GM18858 (cell line): ENCODE data around the gene KREMEN1.
"Not testable (repeated sequence)": the region's sequence is repeated elsewhere in the genome, so short reads cannot be mapped to it uniquely, and the experiment has no call there.

Source experiments
- ATAC-seq: cut with Tn5 transposase; IDR thresholded peaks from one replicate; pipeline ENCODE4 v1.9.1; 2021; ENCODE audit not compliant: unreplicated experiment

Gene KREMEN1, protein sequence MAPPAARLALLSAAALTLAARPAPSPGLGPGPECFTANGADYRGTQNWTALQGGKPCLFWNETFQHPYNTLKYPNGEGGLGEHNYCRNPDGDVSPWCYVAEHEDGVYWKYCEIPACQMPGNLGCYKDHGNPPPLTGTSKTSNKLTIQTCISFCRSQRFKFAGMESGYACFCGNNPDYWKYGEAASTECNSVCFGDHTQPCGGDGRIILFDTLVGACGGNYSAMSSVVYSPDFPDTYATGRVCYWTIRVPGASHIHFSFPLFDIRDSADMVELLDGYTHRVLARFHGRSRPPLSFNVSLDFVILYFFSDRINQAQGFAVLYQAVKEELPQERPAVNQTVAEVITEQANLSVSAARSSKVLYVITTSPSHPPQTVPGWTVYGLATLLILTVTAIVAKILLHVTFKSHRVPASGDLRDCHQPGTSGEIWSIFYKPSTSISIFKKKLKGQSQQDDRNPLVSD

DNA sequence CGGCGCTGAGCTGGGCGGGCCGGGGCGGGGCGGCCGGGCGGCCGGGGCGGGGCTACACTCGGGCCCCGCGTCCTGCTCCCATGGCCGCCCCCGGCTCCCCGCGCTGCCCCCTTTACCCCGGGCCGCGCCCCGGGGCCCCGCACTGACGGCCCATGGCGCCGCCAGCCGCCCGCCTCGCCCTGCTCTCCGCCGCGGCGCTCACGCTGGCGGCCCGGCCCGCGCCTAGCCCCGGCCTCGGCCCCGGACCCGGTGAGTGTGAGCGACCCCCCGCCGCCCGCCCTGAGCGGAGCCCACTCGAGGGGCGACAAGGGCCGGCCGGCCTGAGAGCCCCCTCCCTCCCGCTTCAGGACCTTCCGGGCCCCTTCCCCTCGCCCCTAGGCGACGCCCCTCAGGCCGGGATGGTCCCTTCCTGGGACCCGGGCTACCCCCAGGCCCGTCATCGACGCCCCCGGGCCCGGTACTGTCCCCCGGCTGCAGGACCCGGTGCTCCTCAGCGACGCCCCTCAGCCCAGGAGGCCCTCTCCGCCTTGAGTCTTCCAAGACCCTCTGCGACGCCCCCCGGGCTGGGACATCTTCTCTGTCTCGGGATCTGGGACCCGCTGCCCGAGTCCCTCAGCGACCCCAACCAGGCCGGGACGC is at the start of gene KREMEN1:
Gene KREMEN1 (plus strand): TSS at position 57 of the 639 bp plus-strand sequence. CDS start 96 bp downstream, at position 153.
- ATAC-seq: no peak

DNA sequence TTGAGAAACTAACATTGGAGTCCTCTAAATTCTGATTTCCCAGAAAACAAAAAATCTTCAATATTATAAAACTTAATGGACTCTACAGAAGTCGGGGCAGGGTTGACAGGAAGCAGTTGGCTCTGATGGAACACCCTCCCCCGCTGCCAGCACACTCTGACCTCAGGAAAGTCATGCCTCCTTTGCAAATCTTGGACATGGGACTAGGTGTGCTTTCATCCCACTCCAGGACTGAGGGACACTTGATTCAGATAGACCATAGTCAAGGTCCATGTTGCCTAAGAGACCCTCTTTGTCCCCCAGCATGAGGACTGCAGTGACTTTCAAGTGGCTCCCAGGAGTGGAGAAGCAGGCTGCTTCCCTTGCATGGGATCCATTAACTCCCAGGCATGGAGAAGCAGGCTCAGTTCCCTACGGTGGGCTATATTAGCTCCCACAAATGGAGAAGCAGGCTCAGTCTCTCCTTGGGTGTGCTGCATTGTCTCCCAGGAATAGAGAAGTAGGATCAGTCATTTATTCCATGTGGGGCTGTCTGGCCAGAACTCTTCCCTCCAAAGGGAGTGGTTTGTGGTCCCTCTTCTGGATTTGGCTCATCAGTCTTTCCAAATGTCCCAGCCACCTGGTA is 49.6 kb upstream of the KREMEN1 start:
- no peak for ATAC-seq

DNA sequence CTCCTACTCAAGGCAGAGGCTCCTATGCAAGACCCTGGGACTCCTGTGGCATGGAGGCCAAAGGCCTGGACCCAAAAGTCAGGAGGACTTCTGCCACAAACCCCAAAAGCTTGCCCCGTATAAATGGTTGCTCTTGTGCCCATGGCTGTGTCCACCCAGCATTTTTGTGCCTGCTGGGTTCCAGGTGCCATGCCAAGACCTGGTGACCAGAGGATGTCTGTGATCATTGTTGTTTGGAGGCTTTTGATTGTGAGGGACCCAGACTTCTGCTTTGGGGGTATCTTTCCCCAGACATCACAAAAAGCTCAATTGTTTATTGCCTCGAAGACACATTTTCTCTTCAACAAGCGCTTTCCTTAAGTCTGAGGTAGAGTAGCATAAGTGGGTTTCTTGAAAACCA is 46.3 kb upstream of the KREMEN1 start:
- no peak for ATAC-seq

DNA sequence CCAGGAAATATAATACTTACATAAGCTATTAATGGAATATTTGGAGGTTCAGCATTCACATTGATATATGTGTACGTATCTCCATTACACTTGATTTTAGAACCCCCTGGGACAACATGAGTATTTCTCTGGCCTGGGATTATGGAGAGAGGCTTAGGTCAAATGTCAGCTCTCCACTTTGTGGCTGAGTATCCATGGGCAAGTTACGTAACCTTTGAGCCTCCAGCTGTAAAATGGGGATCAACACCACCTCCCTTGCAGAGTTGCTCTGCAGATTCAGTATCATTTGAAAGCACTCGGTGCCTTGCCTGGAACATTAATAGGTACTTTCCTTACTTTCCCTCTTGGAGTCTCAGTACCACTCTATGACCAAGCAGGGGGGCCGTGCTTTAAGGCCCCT is 44.4 kb upstream of the KREMEN1 start:
- ATAC-seq: no peak

DNA sequence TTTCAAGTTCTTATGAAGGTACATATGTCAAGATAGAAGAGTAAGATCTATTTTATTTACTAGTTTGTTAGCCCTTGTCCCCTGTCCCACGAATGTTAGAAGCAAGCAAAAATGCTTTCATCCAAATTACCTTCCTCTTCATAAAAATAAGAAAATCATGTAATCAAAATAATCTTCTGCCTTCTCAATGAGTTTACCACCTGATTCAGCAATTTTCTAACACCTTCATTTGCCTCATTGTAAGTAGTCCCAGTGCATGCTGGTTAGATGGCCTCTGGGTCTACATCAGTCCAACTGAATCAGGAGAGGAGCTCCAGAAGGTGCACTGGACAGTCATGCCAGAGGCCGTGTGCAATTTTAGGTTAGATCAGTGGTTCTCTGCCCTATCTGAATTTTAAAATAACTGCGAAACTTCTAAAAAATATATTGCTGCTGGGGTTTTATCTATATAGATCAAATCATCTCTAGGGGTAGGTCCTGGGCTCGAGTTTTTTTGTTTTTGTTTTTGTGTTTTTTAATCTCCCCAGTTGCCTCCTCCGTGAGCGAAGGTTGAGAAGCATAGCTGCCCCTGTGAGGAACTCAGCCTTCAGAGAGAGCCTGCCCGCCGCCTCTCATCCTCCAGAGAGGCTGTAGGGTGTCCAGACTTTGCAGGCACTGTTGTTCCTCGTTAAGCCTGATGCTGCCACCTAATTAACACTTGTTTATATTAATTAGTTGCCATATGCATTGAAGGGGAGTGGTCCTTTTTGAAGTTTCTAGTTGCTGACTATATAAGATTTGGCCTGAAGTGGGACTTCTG is 43.4 kb upstream of the KREMEN1 start:
- ATAC-seq: no peak

DNA sequence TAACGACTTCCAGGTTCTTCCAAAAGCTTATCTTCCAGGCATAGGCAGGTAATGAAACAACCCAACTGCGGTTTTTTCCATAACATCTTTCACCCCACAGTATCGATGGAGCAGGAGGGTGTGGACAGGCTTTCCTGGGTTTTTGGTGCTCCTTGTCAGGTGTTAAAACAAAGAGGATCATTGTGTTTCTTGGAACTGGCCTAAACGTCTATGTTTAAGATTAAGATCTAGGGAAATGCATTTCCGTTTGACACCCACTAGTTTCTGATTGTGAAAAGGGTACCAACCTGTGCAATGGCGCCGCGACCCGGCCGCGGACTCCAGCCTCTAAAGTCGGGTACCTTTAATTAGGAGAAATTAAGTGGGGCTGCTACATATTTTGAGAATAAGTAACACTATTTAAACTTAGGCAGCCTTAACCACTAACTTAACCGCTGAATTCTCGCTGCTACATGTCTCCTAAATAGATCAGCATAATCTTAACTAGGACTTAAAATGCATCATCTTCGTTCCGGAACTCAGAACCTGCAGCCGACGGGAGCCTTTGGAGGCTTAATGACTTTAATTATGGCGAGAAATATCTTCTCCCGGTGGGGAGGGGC is 42.7 kb upstream of the KREMEN1 start:
- no peak for ATAC-seq

DNA sequence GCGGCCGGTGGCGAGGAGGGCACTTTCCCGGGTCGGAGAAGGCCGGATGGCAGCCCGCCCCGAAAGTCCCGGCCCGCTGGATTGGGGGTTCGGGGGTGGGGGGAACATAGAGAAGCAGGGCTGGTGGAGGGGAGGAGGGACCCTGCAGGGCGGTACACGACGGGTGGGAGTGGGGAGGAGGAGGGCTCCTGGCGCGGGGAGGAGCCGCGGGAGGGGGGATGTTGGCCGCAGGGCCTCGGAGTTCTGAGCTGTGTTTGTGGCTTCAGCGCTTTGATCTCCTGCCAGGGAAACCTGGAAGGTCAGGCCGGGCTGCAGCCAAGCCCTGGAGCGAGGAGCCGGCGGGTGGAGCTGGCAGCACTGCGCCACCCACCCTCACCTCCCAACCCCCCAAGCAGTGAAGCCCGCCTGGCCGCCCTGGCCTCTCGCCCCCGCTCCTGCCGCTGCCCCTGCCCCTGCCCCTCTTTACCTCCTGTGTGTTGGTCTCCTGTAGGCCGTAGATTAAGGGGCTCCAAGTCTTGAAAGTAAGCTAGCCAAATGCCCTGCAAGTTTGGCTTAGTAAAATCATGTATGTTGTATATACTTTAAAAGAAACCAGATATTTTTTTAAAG is 42.1 kb upstream of the KREMEN1 start:
- no peak for ATAC-seq

DNA sequence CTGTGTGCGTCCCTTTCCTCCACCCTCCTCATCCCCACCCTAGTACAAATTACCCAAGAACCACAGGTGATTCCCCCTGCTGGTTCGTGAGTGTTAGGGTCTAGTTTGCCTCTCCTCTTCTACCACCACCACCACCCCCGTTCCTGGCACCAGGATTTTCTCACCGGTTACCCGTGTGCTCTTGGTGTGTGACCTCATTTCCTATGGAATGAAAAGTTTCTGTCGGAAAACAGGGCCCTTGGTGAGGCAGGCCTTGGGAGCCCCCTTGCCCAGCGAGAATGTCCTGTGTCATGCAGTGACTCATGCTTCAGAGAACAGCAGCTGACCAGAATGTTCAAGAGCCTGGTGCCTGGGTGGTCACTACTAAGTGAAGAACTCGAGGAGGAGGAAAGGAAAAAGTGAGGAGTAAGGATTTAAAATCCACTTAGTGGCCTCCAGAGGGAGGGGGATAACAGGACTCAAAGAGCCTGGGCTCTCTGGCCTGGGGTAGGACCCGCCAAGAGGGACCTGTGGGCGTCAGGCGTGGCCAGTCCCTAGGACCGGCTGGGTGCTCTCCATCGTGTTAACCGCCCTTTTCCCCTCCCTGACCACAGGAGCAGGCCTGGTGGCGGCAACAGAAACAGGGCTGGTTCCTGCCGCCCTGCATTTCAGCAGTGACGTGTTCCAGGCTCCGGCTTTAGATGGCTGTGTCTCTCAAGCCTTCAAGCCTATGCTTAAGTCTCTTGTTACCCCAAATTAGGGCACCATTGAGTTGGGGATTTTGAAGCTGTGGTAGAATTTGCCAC is 41.4 kb upstream of the KREMEN1 start:
- no peak for ATAC-seq

DNA sequence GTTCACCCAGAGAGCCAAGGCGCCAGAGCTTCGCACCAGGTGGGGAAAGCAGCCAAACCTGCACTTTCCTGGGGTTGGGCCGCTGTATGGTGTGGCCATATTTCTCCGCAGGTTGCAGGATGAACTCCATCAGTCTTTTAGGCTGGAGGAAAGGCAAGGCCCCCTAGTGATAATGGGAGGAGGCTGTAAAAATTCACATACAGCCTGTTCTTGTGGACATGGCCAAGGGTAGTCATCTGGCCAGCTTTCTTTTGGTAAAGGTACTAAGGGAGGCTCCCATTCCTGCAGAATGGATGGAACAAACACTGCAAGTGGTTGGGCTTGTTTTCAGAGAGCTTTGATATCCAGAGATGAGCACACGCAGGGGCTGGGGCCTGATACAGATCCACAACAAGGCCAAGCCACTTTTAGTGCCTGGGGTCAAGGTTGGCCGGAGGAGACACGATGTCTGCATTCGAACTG is 40.8 kb upstream of the KREMEN1 start:
- no peak for ATAC-seq

DNA sequence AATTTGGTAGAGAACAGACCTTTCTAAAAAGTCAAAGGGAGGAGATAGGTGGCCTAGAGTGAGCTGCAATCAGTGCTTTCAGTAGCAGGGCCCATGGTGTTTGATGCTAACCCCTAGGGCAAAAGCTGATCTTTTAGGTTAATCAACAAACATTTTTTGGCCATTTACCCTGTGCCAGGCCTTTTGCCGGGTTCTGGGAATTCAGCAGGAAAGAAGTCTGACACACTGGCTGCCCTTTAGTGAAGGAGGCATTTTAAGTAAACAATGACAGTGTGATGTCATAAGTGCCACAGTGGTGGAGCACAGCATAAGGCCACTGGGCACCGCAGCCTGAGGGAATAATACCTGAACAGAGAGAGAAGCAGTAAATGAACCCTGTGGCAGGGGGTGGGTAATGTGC is 40.3 kb upstream of the KREMEN1 start:
- no peak for ATAC-seq

DNA sequence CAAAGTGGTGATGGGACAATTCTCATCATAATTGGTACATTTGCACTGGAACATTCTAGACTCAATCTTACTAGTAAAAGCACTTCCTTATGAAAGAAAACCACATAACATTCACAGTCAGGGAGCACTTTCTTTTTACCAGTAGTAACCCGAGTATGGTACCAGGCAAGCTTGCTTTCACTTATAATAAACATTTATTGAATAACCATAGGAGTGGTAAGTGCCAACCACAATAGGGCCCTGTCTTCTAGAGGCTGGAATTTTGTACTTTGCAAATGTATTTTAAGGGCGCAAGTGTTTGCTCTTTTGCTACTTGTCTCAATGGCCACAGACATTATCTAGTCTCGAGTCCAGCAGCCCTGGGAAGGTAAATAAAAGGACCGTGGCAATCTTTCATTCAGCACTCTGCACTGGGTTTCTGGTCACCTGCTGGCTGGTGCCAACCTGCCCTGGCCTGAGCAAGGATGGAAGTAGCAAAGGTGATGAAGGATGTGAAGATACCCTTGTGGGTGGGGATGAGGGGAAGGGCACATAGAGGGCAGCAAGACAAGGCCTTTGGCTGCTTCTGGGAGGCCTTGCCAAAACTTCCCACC is 35.4 kb upstream of the KREMEN1 start:
- no peak for ATAC-seq

DNA sequence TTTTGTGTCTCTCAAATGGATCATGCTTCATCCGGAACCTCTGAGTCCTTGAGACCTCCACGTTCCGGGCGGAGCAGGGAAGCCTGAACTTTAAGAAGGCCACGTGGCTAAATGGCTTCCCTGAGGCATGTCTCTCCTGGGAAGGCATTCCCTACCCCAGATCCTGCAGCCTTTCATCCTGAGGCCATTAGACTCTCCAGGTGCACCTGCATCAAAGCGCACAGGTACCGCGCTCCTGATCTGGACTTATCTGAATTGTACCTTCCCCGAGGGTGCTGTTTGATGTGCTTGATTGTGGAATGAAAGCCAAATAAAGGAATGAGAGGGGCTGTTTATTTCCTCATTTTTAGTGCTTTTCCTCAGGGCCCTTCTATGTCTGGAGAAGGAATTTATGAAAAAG is 33.7 kb upstream of the KREMEN1 start:
- no peak for ATAC-seq

DNA sequence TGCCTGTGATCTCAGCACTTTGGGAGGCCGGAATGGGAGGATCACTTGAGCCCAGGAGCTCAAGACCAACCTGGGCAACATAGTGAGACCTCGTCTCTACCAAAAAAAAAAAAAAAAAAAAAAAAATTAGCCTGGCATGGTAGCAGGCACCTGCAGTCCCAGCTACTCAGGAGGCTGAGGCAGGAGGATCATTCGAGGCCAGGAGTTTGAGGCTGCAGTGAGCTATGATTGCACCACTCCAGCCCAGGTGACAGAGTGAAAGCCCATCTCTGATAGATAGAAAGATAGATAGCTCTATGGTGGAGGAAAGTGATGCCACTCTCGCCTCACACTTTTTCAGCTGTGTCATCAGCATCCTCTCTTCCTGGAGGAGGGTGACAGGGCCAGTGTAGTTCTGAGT is 33.2 kb upstream of the KREMEN1 start:
- ATAC-seq: not testable (repeated sequence)

DNA sequence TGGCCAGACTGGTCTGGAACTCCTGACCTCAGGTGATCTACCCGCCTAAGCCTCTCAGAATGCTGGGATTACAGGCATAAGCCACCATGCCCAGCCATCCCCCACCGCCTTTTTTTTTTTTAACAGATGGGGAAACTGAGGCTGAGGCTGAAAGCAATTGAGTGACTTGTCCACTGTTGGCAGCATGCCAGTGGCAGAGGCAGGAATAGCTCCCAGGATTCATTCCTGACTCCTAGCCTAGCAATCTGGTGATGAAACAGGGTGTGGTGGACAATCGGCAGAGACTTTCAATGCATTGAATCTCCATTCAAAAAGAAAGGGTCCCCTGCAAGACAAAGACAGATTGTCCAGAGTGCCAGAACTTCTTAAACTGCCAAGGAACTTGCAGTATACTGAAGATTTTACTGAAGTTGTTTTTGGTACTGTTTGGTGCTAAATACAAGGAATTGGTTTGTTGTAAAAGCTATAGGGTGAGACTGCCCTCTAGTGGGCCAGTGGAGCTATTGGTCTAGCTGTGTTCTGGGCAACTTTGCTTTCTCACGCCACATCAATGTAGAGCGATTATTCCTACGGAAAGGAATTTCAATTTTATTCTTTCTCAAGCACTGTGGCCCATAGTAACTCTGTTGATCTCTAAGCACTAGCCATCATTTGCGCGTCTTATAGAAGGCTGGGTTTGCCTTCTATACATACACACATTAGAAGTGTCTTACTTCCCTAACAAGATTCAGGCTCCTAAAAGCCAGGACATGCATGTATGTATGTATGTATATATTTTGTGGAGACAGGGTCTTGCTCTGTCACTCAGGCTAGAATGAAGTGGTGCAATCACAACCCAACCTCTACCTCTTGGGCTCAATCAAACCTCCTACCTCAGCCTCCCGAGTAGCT is 32.2 kb upstream of the KREMEN1 start:
- ATAC-seq: no peak

DNA sequence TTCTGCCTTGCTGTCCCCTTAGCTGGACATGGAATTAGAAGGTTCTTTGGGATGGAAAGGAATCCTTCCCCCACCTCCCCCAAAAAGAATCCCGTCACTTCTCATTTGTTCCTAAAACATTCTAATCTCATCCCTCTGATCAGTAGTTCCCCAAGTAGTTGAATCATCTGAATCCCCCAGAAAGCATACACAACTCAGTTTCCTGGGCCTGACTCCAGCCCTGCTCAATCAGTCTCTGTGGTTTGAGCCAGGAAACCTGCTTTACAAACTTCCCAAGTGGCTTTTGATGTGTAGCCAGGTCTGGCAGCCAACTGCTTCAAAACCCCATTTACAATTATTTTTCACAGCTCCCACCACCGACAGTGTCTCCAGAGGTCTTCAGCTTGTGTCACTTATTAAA is 31.4 kb upstream of the KREMEN1 start:
- no peak for ATAC-seq

DNA sequence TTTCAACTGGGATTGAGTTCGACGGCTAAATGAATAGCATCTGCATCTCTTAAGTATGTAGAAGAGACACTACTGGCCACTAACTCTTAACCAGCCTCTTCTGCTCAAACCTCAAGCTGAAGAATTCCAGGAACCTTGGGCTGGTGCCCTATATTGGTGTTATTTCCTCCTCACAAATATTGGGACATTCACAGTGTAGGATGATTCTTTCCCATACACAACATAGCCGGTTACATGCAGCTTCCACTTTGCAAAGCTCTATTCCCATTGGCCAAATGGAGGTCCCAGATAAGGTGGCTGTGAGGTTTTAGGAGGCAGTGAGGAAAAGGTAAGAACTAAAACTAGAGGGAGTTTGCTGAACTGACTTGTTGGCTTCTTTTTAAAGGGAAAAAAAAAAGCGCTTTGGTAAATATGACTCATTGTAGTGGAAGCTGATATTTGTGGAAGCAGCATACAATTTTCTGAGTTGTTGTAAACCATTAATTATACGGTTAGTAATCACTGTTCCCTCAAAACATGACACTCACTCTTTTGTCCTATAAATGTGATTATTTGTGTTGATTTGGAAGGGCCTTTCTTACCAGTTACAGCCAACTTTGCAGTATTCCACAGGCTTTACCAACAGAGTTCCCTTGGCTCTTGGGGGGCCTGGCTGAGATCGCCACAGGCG is 28.8 kb upstream of the KREMEN1 start:
- ATAC-seq: no peak

DNA sequence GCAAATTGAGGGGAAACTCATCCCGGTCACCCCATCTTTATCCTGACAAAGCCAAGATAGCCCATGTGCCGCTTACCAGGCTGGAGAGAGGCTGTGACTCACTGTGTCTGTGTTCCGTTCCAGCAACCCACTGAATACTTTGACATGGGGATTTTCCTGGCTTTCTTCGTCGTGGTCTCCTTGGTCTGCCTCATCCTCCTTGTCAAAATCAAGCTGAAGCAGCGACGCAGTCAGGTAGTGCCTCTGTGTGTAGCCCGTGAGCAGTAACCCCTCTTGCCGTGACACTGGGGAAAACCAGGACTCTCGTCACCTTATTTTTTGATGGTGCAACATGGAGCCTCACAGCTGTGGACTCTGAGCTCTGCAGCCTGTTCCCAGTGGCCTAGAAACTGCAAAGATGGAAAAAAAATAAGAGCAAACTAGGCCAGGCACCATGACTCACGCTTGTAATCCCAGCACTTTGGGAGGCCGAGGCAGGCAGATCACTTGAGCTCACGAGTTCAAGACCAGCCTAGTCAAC is 28.1 kb upstream of the KREMEN1 start:
- no peak for ATAC-seq
